Stimulated activated CD8-positive, alpha-beta memory T cell treated with anti-CD3 and anti-CD28 coated beads, Interleukin-4, amount 100 ng/mL, for 1 hour (primary cell): ENCODE results near the gene CARD9.
"Not testable (repeated sequence)": the region's sequence is repeated elsewhere in the genome, so short reads cannot be mapped to it uniquely, and the experiment has no call there.

ENCODE experiments used
- DNase-seq, 2 donors: peaks; one replicate each; pipeline ENCODE4 v3.0.0-alpha.2; 2020; ENCODE audit warnings: low read depth in 2 of 2, low spot score in 1 of 2

Gene CARD9

DNA sequence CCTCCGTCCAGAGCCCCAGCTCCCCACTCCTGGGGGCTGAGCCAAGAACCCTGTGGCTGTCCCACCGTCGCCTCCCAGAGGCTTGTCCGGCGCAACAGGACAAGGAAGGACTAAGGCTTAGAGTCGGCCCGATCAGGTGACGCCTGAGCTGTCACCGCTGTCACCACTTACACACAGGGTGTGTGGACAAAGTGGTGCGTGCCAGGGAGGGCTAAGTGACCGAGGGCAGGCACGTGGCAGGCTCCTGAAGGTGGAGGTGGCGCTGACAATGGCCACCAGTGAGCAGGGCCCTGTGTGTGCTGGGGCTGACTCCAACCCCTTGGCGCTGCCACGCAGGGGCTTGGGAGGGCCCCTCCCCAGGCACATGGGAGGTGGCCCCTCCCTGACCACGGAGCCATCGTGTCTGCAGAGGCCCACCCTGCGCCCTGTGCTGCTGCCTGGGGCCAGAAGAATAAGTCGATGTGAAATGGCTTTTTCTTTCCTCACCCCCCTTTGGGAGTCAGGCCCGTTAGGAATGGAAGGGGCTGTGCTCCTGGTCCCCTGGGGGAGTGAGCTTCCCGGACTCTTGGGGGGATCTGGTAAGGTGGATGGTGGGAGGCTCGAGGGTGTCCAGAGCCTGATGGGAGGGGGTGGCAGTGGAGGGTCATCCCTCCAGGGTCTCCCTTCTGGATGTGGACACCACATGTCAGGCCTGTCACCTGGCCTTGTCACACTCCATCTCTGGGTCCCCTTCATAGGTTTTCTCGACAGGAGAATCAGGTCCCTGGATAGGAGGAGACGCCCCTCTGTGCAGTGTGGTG lies 48.8 kb downstream of the CARD9 start:
- DNase-seq, result no peak

DNA sequence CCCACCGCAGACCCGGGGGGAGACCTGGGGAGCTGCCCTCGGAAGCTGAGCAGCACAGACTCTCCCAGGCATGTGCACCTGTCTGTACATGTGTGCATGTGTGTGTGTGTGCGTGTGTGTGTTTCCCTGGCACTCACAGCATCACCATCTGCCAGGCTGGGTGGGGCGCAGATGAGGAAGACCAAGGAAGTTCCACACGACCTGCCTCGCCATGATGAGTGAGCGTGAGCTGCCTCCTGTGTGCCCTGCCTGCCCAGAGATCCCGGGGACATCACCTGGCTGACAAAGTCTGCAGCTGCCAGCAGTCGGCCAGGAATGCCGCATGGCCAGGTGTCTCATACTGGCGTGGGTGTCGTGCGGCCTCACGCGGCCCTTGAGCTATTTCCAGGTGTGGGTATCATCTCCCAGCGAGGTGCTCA lies 50.1 kb downstream of the CARD9 start:
- no peak for DNase-seq

DNA sequence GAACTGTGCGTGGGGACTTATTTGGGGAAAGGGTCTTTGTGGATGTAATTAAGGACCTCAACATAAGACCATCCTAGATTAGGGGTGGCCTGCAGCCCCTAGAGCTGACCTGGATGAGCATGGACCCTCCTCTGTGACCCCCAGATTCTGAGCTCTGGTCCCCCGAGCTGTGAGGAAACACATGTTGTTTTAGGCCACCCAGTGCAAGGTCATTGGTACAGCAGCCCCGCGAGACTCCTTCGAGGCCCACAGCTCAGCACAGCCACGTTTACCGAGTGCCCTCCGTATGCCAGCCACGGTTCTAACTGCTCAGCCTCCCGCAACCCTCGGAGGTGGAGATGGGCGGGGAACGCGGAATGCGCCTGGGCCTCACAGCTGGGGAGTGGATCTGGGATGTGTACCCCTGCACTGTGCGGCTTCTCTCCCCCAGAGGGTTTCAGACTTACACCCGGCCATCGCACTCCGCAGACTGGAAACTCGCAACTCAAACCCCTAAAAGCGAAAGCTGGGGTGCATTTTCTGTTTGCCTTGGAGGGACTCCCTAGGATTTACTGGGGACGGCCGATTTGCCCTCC lies 50.6 kb downstream of the CARD9 start:
- no peak for DNase-seq

- DNase-seq, result no peak
Observed at GRCh38 chr9:136321561-136321960, 51.9 kb downstream of the CARD9 start.

- not testable (repeated sequence) for DNase-seq
Observed at GRCh38 chr9:136320972-136321371, 52.5 kb downstream of the CARD9 start.

DNA sequence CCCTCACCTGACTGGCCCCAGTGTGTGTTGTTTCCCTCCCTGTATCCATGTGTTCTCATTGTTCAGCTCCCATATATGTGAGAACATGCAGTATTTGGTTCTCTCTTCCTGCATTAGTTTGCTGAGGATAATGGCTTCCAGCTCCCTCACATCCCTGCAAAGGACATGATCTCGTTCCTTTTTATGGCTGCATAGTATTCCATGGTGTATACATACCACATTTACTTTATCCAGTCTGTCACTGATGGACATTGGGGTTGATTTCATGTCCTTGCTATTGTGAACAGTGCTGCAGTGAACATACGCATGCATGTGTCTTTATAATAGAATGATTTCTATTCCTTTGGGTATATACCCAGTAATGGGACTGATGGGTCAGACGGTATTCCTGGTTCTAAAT lies 53.5 kb downstream of the CARD9 start:
- not testable (repeated sequence) for DNase-seq

DNA sequence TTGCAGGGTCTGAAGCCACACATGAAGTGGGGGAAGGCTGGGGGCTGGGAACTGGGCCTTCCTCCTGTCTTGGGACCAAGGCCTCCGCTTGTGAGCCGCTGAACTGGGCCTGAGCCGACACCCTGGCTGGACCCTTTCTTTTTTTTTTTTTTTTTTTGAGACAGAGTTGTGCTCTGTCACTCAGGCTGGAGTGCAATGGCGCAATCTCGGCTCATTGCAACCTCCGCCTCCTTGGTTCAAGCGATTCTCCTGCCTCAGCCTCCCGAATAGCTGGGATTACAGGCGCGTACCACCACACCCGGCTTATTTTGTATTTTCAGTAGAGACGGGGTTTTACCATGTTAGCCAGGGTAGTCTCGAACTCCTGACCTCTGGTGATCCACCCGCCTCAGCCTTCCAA lies 54.2 kb downstream of the CARD9 start:
- DNase-seq, result not testable (repeated sequence)

GRCh38 chr9:136318776-136319241 lies 54.7 kb downstream of the CARD9 start:
- DNase-seq, result no peak

GRCh38 chr9:136318111-136318775 lies 55.2 kb downstream of the CARD9 start:
- DNase-seq, result no peak

DNA sequence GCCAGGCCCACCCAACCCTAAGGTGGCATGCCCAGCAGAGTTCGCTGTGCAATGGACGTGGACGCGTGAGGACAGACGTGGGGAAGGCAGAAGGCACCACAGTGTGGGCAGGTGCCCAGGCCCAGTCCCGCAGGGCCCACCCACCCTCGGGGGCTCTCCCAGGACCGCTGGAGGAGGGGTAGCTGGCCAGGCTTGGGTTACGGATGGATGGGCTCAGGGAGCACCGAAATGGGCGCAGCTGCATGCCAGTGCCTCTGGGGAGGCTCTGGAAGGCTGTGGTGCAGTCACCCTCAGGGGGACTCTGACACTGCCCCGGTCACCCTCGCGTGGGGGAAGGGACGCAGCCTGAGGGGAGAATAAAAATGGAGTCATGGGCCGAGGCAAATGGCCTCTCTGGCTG lies 55.8 kb downstream of the CARD9 start:
- no peak for DNase-seq

GRCh38 chr9:136316896-136317676 lies 56.4 kb downstream of the CARD9 start:
- DNase-seq, result no peak

- DNase-seq, result no peak
Observed at GRCh38 chr9:136316271-136316751, 57.2 kb downstream of the CARD9 start.

- DNase-seq, result no peak
Observed at GRCh38 chr9:136314944-136315343, 58.5 kb downstream of the CARD9 start.

- DNase-seq, result no peak
Observed at GRCh38 chr9:136314056-136314416, 59.4 kb downstream of the CARD9 start.
